Spleen (tissue), 11 donors: ENCODE data around the gene PXMP2. TPM values are rescaled to one million over a fixed set of nuclear protein-coding genes. Genes with fewer than 3 reads are reported as not detected.
A peak's percentile ranks its signal among the peaks of the same experiment; 100 is the strongest.

Experiments used
- DNase-seq: peaks from one replicate; pipeline ENCODE4 v3.0.0-alpha.2; 2020
- H3K27ac ChIP-seq, 8 donors: fragments of 200-600 bp; sonication (generic) in 7 of 8; 1 replicate in 4 of 8; 2 replicates in 4 of 8; pipeline versions ENCODE4 v1.5.0 to v1.8.0; 2016 to 2021; ENCODE audit warnings: inconsistent platforms in 4 of 8, mild to moderate bottlenecking in 4 of 8, moderate library complexity in 1 of 8
- H3K27me3 ChIP-seq, 7 donors: fragments of 200-600 bp; sonication (generic) in 6 of 7; replicated peaks in 1 of 7; 1 replicate in 4 of 7; 2 replicates in 3 of 7; pipeline versions ENCODE4 v1.5.0 to v1.8.0; 2016 to 2021; ENCODE audit warnings: inconsistent platforms in 3 of 7, mild to moderate bottlenecking in 1 of 7
- H3K36me3 ChIP-seq, 6 donors: fragments of 200-600 bp; sonication (generic) in 5 of 6; 1 replicate in 4 of 6; 2 replicates in 2 of 6; pipeline versions ENCODE4 v1.5.0 to v1.8.0; 2016 to 2021; ENCODE audit warnings: inconsistent platforms in 2 of 6
- H3K4me1 ChIP-seq, 6 donors: fragments of 200-600 bp; sonication (generic) in 5 of 6; 1 replicate in 3 of 6; 2 replicates in 3 of 6; pipeline versions ENCODE4 v1.5.0 to v1.8.0; 2016 to 2021; ENCODE audit warnings: inconsistent platforms in 3 of 6
- H3K4me3 ChIP-seq, 8 donors: fragments of 200-600 bp; sonication (generic) in 7 of 8; 1 replicate in 4 of 8; 2 replicates in 4 of 8; pipeline versions ENCODE4 v1.5.0 to v1.8.0; 2016 to 2021; ENCODE audit warnings: inconsistent platforms in 4 of 8, mild to moderate bottlenecking in 4 of 8, moderate library complexity in 2 of 8
- H3K9me3 ChIP-seq, 8 donors: fragments of 200-600 bp; sonication (generic) in 7 of 8; 1 replicate in 4 of 8; 2 replicates in 4 of 8; pipeline versions ENCODE4 v1.5.0 to v1.8.0; 2016 to 2021; ENCODE audit warnings: inconsistent platforms in 4 of 8
- CTCF ChIP-seq, 11 experiments: fragments of 200-600 bp in 7 of 11; fragments of 450-650 bp in 4 of 11; sonication (generic) in 4 of 11; IDR thresholded peaks in 8 of 11; conservative IDR thresholded peaks in 3 of 11; 1 replicate in 7 of 11; 2 replicates in 4 of 11; pipeline versions ENCODE4 v1.4.0 to v1.8.0; 2016 to 2021; ENCODE audit warnings: antibody characterized with exemption in 11 of 11, inconsistent platforms in 4 of 11, mild to moderate bottlenecking in 1 of 11
- POLR2A ChIP-seq, 3 donors: fragments of 450-650 bp; IDR thresholded peaks; one replicate each; pipeline ENCODE4 v1.5.1; 2017; ENCODE audit warnings: antibody characterized with exemption in 3 of 3, mild to moderate bottlenecking in 1 of 3
- POLR2AphosphoS5 ChIP-seq, 3 donors: sonication (generic); formaldehyde crosslinking; IDR thresholded peaks; one replicate each; pipeline ENCODE4 v1.5.1; 2017; ENCODE audit warnings: antibody characterized with exemption in 3 of 3
- WGBS, 5 donors: extraction: QIAGEN DNeasy Blood & Tissue Kit in 3 of 5; methylation state at CpG; one replicate each; pipeline versions ENCODE4 v1.1.5 to v1.1.7; 2013 to 2018; 5-methylcytosine and 5-hydroxymethylcytosine counted together
- intact Hi-C: fragments of 100-400 bp; cut with DNase I; formaldehyde crosslinking; loops from one replicate; pipeline ENCODE4 v1.15.0; 2023; ENCODE audit warnings: low total_unique reads
- polyA plus RNA-seq, 3 donors: library from polyadenylated mRNA; stranded (reverse); fragments of 200-250 nt; gene quantifications; one replicate each; pipeline ENCODE4 v1.2.1, GENCODE V29; 2013
- total RNA-seq, 7 donors: library from RNA; depleted of rRNA in 3 of 7; stranded (reverse); fragments of >200 nt in 3 of 7; fragmentation: NEBNext Ultra II Directional in 4 of 7; extraction: Animal tissue kit (Norgen Biotek cat#: 25700) in 4 of 7; gene quantifications; one replicate each; pipeline versions ENCODE4 v1.1.0 to v1.2.1, GENCODE V29; 2016 to 2021
- donor health status: healthy with polysubstance abuse.
- donor health status: DM: no; HTN: no; CAD: no; lungs with moderate emphysema.
- donor health status: DM: no; HTN: no; CAD: no.
- donor health status: Bipolar disorder and iron deficiency.
- donor health status: healthy.
- donor health status: DM: no; HTN: no; CAD: no.
- donor health status: DM: yes; HTN: yes; CAD: no.

PXMP2 gene
- total and polyA plus RNA-seq, 10 donors: 3.3 to 19.6 (median 9.7) TPM

- intact Hi-C loops: no loop called here
- WGBS, 5 donors: 77 to 90% (median 86%) methylated on average over 15 to 17 of the region's 17 CpGs
- Histone ChIP-seq H3K36me3 (peaks cover 0 to 100% (median 73%) of the 10 kb centered on the region in 6 donors), H3K9me3 (no peaks in the 10 kb centered on the region), H3K27ac (peak overlapping the region in 2 of 8 donors; percentile 18 to 36), H3K27me3 (no peaks in the 10 kb centered on the region), H3K4me3 (no peak overlapping the region), H3K4me1 (peaks cover 0 to 36% (median 15%) of the 10 kb centered on the region in 6 donors)
- TF ChIP-seq CTCF (IDR thresholded peaks at IDR 0.05 in 8 of 11, conservative IDR thresholded peaks at IDR 0.05 in 3 of 11) (no peak), POLR2A (IDR thresholded peaks at IDR 0.05) (no peak), POLR2AphosphoS5 (IDR thresholded peaks at IDR 0.05) (no peak)
- peak; percentile 52 for DNase-seq
These were observed 18.1 kb upstream of the PXMP2 start for GRCh38 chr12:132669166-132669879.

GRCh38 chr12:132672116-132672515, 15.3 kb upstream of the PXMP2 start:
- intact Hi-C loops: no loop called here
- no peak for DNase-seq
- Histone ChIP-seq H3K4me1 (peaks cover 0 to 44% (median 11%) of the 10 kb centered on the region in 6 donors), H3K9me3 (no peaks in the 10 kb centered on the region), H3K4me3 (no peak overlapping the region), H3K27me3 (no peaks in the 10 kb centered on the region), H3K36me3 (peaks cover 0 to 100% (median 75%) of the 10 kb centered on the region in 6 donors), H3K27ac (peak overlapping the region in 3 of 8 donors; percentile 3 to 38 (median 21))
- 54 to 86% (median 67%) methylated on average over 7 to 16 of the region's 16 CpGs for WGBS, 5 donors
- TF ChIP-seq CTCF (IDR thresholded peaks at IDR 0.05 in 8 of 11, conservative IDR thresholded peaks at IDR 0.05 in 3 of 11) (no peak), POLR2A (IDR thresholded peaks at IDR 0.05) (no peak), POLR2AphosphoS5 (IDR thresholded peaks at IDR 0.05) (peak in 2 of 3 donors; percentile 16 to 45)

- DNase-seq: no peak
- H3K9me3 ChIP-seq: no peaks in the 10 kb centered on the region
These were observed 14.7 kb upstream of the PXMP2 start for GRCh38 chr12:132672678-132673077.

More at GRCh38 chr12:132672678-132673077, 14.7 kb upstream of the PXMP2 start:
- peaks cover 0 to 46% (median 11%) of the 10 kb centered on the region in 6 donors for H3K4me1 ChIP-seq
- intact Hi-C loops: no loop called here
- no peaks in the 10 kb centered on the region for H3K27me3 ChIP-seq
- no peak for TF ChIP-seq POLR2AphosphoS5 (IDR thresholded peaks at IDR 0.05)
- TF ChIP-seq POLR2A (IDR thresholded peaks at IDR 0.05): no peak
- no peak for TF ChIP-seq CTCF (IDR thresholded peaks at IDR 0.05 in 8 of 11, conservative IDR thresholded peaks at IDR 0.05 in 3 of 11)
- H3K36me3 ChIP-seq: peaks cover 0 to 100% (median 74%) of the 10 kb centered on the region in 6 donors
- WGBS, 5 donors: 88 to 91% (median 89%) methylated on average over 11 to 12 of the region's 12 CpGs
- H3K4me3 ChIP-seq: no peak overlapping the region
- peak overlapping the region in 3 of 8 donors; percentile 3 to 38 (median 21) for H3K27ac ChIP-seq
